ENCODE results near the gene ZNF362.
"Not testable (repeated sequence)": the region's sequence is repeated elsewhere in the genome, so short reads cannot be mapped to it uniquely, and the experiment has no call there.

- not testable (repeated sequence) for TF ChIP-seq YY1 (IDR thresholded peaks at IDR 0.05; ENCODE audit: insufficient read depth, insufficient read length); ZNF274 (IDR thresholded peaks at IDR 0.05; ENCODE audit: low read depth, low read length); SUZ12 (IDR thresholded peaks at IDR 0.05; ENCODE audit: extremely low read depth, insufficient read depth, insufficient read length)
Measured at GRCh38 chr1:33290615-33291014, 34.3 kb downstream of the ZNF362 start.

Data from NT2/D1 (cell line).